ENCODE results near the gene IL10RB.

DNA sequence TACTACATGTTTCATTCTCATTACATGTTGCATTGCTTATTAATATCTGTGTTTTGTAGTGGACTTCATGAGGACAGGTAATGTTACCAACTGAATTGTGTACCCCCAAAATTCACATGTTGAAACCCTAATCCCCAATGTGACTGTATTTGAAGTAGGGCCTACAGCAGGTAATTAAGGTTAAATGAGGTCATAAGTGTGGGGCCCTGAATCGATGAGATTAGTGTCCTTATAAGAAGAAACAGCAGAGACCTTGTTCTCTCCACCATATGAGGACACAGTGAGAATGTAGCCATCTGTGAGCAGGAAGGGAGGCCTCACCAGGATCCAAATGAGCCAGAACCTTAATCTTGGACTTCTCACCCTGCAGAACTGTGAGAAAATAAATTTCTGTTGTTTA, 43.6 kb downstream of the IL10RB start:
- TF ChIP-seq CTCF (IDR thresholded peaks at IDR 0.05) (no peak), EZH2 (IDR thresholded peaks at IDR 0.05; ENCODE audit: borderline replicate concordance, insufficient read depth, low read depth, low read length, poor library complexity, severe bottlenecking) (no peak)
